MM.1S (cell line): ENCODE data around the gene FH.

Experiments used
- DNase-seq: peaks from one replicate; pipeline ENCODE4 v3.0.0-alpha.2; 2015
- H2AFZ ChIP-seq: fragments of 300-600 bp; sonication (generic); 2 replicates; pipeline ENCODE4 v1.6.0; 2016; ENCODE audit warnings: antibody characterized with exemption, low read length
- H3F3A ChIP-seq: fragments of 300-600 bp; sonication (generic); 2 replicates; pipeline ENCODE4 v1.6.1; 2016; ENCODE audit warnings: mild to moderate bottlenecking, antibody characterized with exemption, low read length, moderate library complexity, mixed read lengths; ENCODE audit not compliant: insufficient read depth
- H3K27ac ChIP-seq: fragments of 300-600 bp; sonication (generic); 2 replicates; pipeline ENCODE4 v1.5.1; 2016; ENCODE audit warnings: mild to moderate bottlenecking, low read length
- H3K27me3 ChIP-seq: fragments of 300-600 bp; sonication (generic); replicated peaks from 2 replicates; pipeline ENCODE4 v1.6.0; 2016; ENCODE audit warnings: low read length; ENCODE audit not compliant: insufficient read depth
- H3K36me3 ChIP-seq: fragments of 300-600 bp; sonication (generic); replicated peaks from 2 replicates; pipeline ENCODE4 v1.6.1; 2016; ENCODE audit warnings: mild to moderate bottlenecking, low read length, mixed read lengths; ENCODE audit not compliant: insufficient read depth
- H3K4me1 ChIP-seq: fragments of 300-600 bp; sonication (generic); 2 replicates; pipeline ENCODE4 v1.6.1; 2016; ENCODE audit warnings: low read length, mixed read lengths
- H3K4me2 ChIP-seq: fragments of 300-600 bp; sonication (generic); 2 replicates; pipeline ENCODE4 v1.6.0; 2016; ENCODE audit warnings: low read depth, low read length
- H3K4me3 ChIP-seq: fragments of 300-600 bp; sonication (generic); 2 replicates; pipeline ENCODE4 v1.5.1; 2016; ENCODE audit warnings: low read length, mixed read lengths
- H3K79me2 ChIP-seq: fragments of 300-600 bp; sonication (generic); 2 replicates; pipeline ENCODE4 v1.6.1; 2016; ENCODE audit warnings: mixed run types, low read length, mixed read lengths
- H3K9ac ChIP-seq: fragments of 300-600 bp; sonication (generic); 2 replicates; pipeline ENCODE4 v1.6.1; 2016; ENCODE audit warnings: low read length, mixed read lengths
- H3K9me2 ChIP-seq: fragments of 300-600 bp; sonication (generic); replicated peaks from 2 replicates; pipeline ENCODE4 v1.6.1; 2016; ENCODE audit warnings: mild to moderate bottlenecking, low read length, mixed read lengths; ENCODE audit not compliant: insufficient read depth
- H3K9me3 ChIP-seq: fragments of 300-600 bp; sonication (generic); replicated peaks from 2 replicates; pipeline ENCODE4 v1.6.1; 2016; ENCODE audit warnings: mild to moderate bottlenecking, low read length, mixed read lengths; ENCODE audit not compliant: insufficient read depth
- H4K20me1 ChIP-seq: fragments of 300-600 bp; sonication (generic); 2 replicates; pipeline ENCODE4 v1.6.1; 2016; ENCODE audit warnings: mild to moderate bottlenecking, low read length, moderate library complexity, mixed read lengths; ENCODE audit not compliant: insufficient read depth
- CTCF ChIP-seq: fragments of 300-600 bp; sonication (generic); IDR thresholded peaks from 2 replicates; pipeline ENCODE4 v1.5.1; 2016; ENCODE audit warnings: antibody characterized with exemption, low read length, mixed read lengths
- EZH2 ChIP-seq: fragments of 300-600 bp; sonication (generic); optimal IDR thresholded peaks from 2 replicates; pipeline ENCODE3; 2017; ENCODE audit warnings: low read depth, mild to moderate bottlenecking, antibody characterized with exemption, low read length, mixed read lengths
- EZH2phosphoT487 ChIP-seq: fragments of 300-600 bp; sonication (generic); IDR thresholded peaks from 2 replicates; pipeline ENCODE4 v1.6.1; 2018; ENCODE audit warnings: antibody characterized with exemption, low read length

Gene FH

GRCh38 chr1:241521718-241522117 is 2.2 kb upstream of the FH start:
- Histone ChIP-seq H3K27ac (no peak overlapping the region), H3F3A (no peaks in the 10 kb centered on the region), H3K9ac (no peak overlapping the region), H3K9me3 (no peaks in the 10 kb centered on the region), H4K20me1 (0 out of 2 replicates have a peak, but pooled peaks cover 9% of the 10 kb centered on the region), H3K79me2 (peaks cover 27% of the 10 kb centered on the region), H3K9me2 (no peaks in the 10 kb centered on the region), H2AFZ (no peak overlapping the region), H3K4me1 (peaks cover 10% of the 10 kb centered on the region; the same call in 1 of the 2 replicates), H3K4me3 (no peak overlapping the region), H3K27me3 (no peaks in the 10 kb centered on the region), H3K4me2 (no peak overlapping the region), H3K36me3 (no peaks in the 10 kb centered on the region; the same call in 1 of the 2 replicates)
- no peak for DNase-seq
- no peak for TF ChIP-seq EZH2phosphoT487
- TF ChIP-seq EZH2, result no peak
- no peak for TF ChIP-seq CTCF

GRCh38 chr1:241520080-241520465 is 518 bp upstream of the FH start:
- TF ChIP-seq EZH2 (no peak), EZH2phosphoT487 (no peak), CTCF (no peak)
- peak overlapping the region; percentile 23; the same call in 1 of the 2 replicates for H3K27ac ChIP-seq

GRCh38 chr1:241518476-241519307 is 863 bp downstream of the FH start:
- peak overlapping the region; percentile 61 for H2AFZ ChIP-seq
- peak overlapping the region; percentile 80 for H3K27ac ChIP-seq
- peaks cover 15% of the 10 kb centered on the region for H3K4me1 ChIP-seq
- H3F3A ChIP-seq, result no peaks in the 10 kb centered on the region
- peak overlapping the region; percentile 84 for H3K9ac ChIP-seq
- peak overlapping the region; percentile 79 for H3K4me2 ChIP-seq
- H3K9me2 ChIP-seq, result no peaks in the 10 kb centered on the region
- H3K9me3 ChIP-seq, result no peaks in the 10 kb centered on the region
- H3K36me3 ChIP-seq, result peaks cover 18% of the 10 kb centered on the region
- TF ChIP-seq CTCF (no peak), EZH2 (no peak), EZH2phosphoT487 (no peak)
- H3K27me3 ChIP-seq, result no peaks in the 10 kb centered on the region
- H4K20me1 ChIP-seq, result peaks cover 9% of the 10 kb centered on the region; the same call in 1 of the 2 replicates
- peak; percentile 58 for DNase-seq
- H3K79me2 ChIP-seq, result peaks cover 58% of the 10 kb centered on the region
- peak overlapping the region; percentile 87 for H3K4me3 ChIP-seq

More at GRCh38 chr1:241520080-241520465, 518 bp upstream of the FH start:
- H3K4me3 ChIP-seq, result peak overlapping the region; percentile 87
- H2AFZ ChIP-seq, result peak overlapping the region; percentile 71
- H3K4me1 ChIP-seq, result peaks cover 15% of the 10 kb centered on the region
- H3K9me3 ChIP-seq, result no peaks in the 10 kb centered on the region
- no peaks in the 10 kb centered on the region for H3K9me2 ChIP-seq
- H3K36me3 ChIP-seq, result peaks cover 11% of the 10 kb centered on the region; the same call in 1 of the 2 replicates
- no peaks in the 10 kb centered on the region for H3F3A ChIP-seq
- H3K4me2 ChIP-seq, result peak overlapping the region; percentile 71
- peak overlapping the region; percentile 47 for H3K9ac ChIP-seq
- no peaks in the 10 kb centered on the region for H3K27me3 ChIP-seq
- 0 out of 2 replicates have a peak, but pooled peaks cover 9% of the 10 kb centered on the region for H4K20me1 ChIP-seq
- no peak for DNase-seq
- peaks cover 44% of the 10 kb centered on the region for H3K79me2 ChIP-seq
